HG02798 (cell line): ENCODE data around the gene AHCYL1.

Experiments used
- ATAC-seq: cut with Tn5 transposase; IDR thresholded peaks from one replicate; pipeline ENCODE4 v1.9.1; 2021; ENCODE audit warnings: mild to moderate bottlenecking; ENCODE audit not compliant: unreplicated experiment, poor library complexity

The AHCYL1 gene

GRCh38 chr1:110057963-110058518 lies 73.5 kb downstream of the AHCYL1 start:
- ATAC-seq: no peak

GRCh38 chr1:110058591-110058990 lies 74.0 kb downstream of the AHCYL1 start:
- ATAC-seq: no peak

DNA sequence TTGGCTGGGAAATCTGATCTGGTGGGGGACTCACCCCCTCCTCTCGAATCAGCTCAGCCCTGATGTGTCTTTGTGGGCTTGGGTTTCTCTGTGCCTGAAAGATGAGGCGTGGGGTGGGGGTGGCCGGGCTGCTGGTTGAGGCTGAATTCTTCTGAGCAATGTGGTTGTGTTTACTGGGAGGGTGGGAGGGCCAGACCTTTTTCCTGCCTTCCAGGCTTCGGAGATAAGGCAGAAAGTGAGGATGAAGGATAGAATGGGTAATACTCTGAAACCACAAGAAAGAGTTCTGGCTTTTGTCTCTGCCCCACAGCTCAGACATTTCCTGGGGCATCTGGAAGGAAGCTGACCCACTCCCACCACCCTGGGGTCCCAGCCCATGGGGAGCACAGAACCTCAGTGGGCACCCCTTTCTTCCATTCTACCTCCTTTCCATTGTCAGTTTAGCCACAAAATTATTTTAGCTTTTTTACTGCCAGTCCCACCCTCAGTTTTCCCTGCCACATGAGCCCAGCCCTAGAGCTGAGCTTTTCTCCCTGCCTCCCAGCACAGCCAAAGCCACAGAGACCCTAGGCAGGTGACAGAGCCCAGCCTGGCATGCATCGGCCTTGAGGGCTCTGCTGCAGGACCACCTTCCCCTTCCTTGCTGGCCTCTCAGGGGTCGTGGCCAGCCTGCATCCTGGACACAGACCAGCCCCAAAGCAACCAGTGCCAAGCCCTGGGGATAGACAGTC lies 74.7 kb downstream of the AHCYL1 start:
- no peak for ATAC-seq

DNA sequence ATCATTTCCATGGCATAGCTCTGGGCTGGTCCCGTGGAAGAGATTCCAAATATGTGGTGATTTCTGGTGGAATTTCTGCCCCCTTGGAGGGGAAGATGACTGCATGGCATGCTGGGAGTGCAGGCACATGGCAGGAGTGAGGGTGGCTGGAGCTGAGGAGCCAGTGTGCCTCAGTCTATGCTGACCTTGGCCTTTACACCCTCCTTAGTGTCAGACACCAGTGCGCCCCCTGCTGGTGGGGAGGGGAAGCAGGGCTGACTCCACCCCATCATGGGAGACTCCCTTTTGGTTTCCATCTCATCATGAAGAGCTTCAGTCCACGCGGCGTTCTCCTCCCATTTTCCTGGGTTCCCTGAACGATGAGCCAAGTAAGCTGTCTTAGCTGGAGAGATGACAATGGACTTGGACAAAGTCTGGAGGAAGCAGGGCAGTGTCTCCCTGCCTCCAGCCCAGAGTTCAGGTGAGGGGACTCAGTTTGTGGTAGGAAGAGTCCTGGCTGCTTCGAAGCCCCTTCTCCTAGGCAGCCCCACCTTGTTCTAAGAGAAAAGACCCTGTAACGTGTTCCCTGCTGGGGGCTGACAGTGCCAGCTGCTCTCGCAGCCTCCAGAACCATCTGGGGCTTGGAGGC lies 75.6 kb downstream of the AHCYL1 start:
- peak; percentile 51 for ATAC-seq

- ATAC-seq: no peak
Measured at GRCh38 chr1:110060662-110061060, 76.1 kb downstream of the AHCYL1 start.

DNA sequence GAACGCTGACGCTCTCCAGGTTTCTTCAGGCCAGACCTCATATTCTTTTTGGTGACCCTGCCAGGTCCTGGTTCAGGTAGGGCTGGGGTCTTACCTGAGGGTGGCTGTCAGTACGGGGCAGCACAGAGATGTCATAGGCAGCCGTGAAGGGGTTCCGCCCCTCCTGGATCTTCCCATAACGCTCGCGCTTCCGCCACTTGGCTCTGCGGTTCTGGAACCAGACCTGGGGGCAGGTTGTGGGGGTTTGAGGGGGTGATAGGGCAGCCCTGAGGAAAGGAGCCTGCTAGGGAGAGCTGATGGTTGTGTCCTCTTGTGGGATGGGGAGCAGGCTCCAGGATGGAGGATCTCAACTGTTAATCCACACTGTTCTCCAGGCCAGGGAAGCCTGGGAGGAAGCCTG lies 76.8 kb downstream of the AHCYL1 start:
- ATAC-seq: no peak

- no peak for ATAC-seq
Measured at GRCh38 chr1:110062612-110063011, 78.0 kb downstream of the AHCYL1 start.

- no peak for ATAC-seq
Measured at GRCh38 chr1:110063781-110064180, 79.2 kb downstream of the AHCYL1 start.

- ATAC-seq: no peak
Measured at GRCh38 chr1:110064576-110065337, 80.2 kb downstream of the AHCYL1 start.

DNA sequence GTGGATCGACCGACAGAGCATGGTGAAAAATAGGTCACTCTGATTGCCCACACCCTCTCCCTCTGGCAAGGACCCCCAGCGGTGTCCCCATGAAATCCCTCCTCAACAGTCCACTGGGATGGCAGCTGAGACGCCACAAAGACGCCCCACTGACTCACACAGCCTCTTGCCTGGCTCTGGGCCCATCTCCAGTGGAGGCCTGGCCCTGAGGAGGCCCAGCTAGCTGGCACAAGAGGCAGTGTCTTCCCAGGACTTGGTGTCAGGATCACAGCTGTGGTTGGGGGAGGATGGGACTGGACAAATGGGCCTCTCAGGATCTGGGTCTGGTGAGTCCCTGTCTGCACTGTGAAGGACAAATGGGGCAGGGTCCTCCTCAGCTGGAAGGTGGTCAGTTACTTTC lies 81.3 kb downstream of the AHCYL1 start:
- ATAC-seq: no peak

- ATAC-seq: no peak
Measured at GRCh38 chr1:110067479-110067892, 82.9 kb downstream of the AHCYL1 start.

DNA sequence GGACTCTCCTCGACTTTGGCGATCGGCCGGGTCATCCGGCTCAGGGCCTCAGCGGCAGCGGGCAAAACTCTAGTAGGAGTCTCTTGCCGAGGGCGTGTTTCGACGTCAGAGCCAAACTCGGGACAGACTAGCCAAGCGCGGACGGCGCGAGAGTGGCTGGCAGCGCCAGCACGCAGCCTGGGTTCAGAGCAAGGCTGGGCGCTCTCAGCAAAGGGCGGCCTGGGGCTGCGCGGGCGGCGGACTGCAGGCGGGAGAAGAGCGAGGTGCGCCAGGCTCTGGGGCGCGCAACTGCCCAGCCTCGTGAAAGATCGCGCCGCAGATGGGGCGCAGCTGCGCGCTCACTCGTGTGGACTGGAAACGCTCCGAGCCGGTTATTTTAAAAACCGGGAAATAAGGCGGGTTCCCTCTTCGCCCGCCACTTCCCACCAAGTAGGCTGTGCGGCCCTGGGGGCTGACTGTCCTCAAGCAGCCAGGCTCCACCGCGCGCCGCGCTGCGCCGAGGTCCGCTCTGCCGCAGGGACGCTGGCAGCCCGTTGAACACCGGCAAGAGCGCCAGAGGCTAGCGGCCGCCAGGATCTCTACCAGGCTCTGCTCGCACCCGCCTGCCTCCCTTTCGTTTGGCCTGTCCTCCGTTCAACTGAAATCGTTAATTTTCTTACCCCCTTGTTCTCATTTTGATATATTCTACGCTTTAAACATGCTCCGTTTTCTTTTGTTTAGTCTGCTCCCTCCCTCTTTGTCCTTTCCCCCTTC lies 83.5 kb downstream of the AHCYL1 start:
- no peak for ATAC-seq

DNA sequence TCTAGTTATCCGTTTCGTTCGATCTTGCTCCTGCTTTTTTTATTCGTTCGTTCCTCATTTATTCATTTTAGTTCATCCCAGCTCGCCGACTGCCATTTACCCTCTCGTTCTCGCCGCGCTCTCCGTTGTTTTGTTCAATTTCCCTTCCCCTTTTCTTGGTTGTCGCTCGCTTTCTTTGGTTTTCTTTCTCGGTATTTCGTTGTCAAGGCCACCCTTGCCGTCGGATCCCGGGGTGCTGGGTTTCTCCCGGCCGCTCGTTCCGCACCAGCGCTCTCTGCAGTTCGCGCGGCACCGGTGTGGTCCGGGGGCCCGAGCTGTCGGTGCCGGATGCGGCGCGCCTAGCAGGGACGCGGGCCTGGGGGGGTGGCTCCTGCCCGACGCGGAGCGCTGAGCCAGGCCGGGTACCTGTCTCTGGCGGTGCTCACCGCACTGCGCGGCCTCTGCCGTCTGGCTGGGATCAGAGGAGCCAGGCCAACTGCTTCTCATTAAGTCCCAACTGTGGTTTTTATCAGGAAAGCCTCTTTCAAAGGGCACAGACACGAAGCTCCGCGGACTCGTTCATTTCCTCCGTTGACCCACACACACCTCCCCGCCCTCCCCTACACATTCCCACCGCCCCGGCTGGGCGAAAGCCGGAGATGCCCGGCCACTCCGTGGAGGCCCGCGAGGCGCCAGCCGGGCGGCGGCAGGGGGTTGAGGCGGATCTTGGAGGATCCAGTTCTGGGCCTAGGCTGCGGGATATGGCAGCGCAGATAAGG lies 84.3 kb downstream of the AHCYL1 start:
- no peak for ATAC-seq

DNA sequence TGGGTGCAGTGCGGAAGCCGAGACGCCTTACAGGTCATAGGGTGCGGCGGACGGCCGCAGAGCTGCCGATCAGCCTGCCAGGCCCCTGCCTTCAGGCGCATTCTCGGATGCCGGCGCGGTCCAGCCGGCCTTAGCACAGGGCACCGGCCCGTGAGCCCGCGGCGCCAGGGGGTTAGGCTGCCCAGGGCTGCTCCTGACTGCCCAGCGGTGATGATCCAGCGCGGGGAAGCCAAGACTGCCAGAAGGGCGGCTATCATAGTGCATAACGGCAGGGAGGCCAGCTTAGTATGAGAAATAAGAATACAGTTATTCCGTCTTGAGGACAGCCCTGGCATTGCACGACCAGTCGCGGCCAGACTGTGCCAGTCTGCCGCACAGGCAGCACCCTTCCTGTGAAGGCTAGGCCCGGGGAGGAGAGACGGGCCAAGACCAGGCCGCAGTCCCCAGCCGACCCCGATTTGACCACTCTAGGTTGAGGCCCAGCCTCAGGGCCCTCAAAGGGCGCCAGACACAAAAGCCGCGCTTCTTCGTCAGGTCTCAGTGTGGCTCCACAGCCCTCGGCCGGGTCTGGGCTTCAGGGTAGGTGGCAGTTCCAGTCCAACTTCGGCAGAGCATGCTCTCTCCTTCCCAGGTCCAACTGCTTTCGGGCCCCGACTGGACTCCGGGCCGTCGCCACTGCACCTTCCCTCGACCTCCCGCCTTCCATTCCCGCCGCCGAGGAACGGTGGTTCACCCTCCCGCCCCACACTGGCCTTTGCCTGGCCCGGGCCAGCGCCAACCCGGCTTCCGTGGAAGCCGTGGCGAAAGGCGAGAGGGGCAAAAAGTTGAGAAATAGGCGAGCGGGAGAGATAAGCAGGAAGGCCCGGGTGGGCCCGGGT lies 85.1 kb downstream of the AHCYL1 start:
- ATAC-seq: no peak

DNA sequence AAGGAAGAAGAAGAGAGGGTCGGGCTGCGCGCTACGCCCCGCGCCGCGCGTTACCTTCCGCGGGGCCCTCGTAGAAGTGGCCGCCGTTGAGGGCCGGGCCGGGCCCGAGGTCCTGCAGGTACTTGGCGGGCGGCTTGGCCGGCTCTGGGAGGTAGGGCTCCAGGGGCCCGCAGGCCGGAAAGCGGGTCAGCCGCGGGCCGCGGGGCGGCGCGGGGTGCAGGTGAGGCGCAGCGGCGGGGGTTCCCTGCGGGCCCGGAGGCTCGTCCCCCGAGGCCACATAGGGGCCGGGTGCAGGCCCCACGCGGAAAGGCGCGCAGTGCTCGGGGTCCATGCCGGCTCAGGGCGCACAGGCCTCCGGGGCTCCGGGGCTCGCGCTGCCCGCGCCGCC lies 85.7 kb downstream of the AHCYL1 start:
- no peak for ATAC-seq

- no peak for ATAC-seq
Measured at GRCh38 chr1:110070671-110071242, 86.2 kb downstream of the AHCYL1 start, which contains the start of gene ALX3. Gene ALX3, minus strand, starts transcription at chr1:110070672. Its CDS starts 60 bp downstream, at chr1:110070612.
